ENCODE data around the gene HNRNPF.
A peak's percentile ranks its signal among the peaks of the same experiment; 100 is the strongest.
"Not testable (repeated sequence)": the region's sequence is repeated elsewhere in the genome, so short reads cannot be mapped to it uniquely, and the experiment has no call there.

The HNRNPF gene

GRCh38 chr10:43430926-43431663, 22.1 kb upstream of the HNRNPF start:
- H3K9me3 Mint-ChIP-seq: no peaks in the 10 kb centered on the region
- no peak for ATAC-seq
- peaks cover under 1% of the 10 kb centered on the region for H3K36me3 Mint-ChIP-seq
- H3K4me3 Mint-ChIP-seq: no peak overlapping the region
- H3K4me1 Mint-ChIP-seq: no peaks in the 10 kb centered on the region
- no peak for DNase-seq (ENCODE audit: low spot score in 2 of 2)
- H3K27ac Mint-ChIP-seq: no peak overlapping the region

GRCh38 chr10:43427166-43427825, 18.3 kb upstream of the HNRNPF start:
- DNase-seq (ENCODE audit: low spot score in 2 of 2): no peak
- no peak overlapping the region for H3K27ac Mint-ChIP-seq
- H3K4me3 Mint-ChIP-seq: no peak overlapping the region
- peak; percentile 46 for ATAC-seq
- no peaks in the 10 kb centered on the region for H3K9me3 Mint-ChIP-seq
- no peaks in the 10 kb centered on the region for H3K4me1 Mint-ChIP-seq
- no peaks in the 10 kb centered on the region for H3K36me3 Mint-ChIP-seq

GRCh38 chr10:43426476-43426875, 17.5 kb upstream of the HNRNPF start:
- H3K4me1 Mint-ChIP-seq; H3K36me3 Mint-ChIP-seq; ATAC-seq; DNase-seq (ENCODE audit: low spot score in 2 of 2); H3K4me3 Mint-ChIP-seq; H3K9me3 Mint-ChIP-seq; H3K27ac Mint-ChIP-seq: not testable (repeated sequence)

GRCh38 chr10:43424416-43424815, 15.4 kb upstream of the HNRNPF start:
- Mint-ChIP-seq H3K4me1 (peaks cover 19% of the 10 kb centered on the region), H3K36me3 (peaks cover 7% of the 10 kb centered on the region), H3K4me3 (no peak overlapping the region), H3K27ac (no peak overlapping the region), H3K9me3 (no peaks in the 10 kb centered on the region)
- ATAC-seq (no peak), DNase-seq (ENCODE audit: low spot score in 2 of 2) (no peak)

GRCh38 chr10:43421944-43422343, 13.0 kb upstream of the HNRNPF start:
- Mint-ChIP-seq H3K4me3 (peak overlapping the region; percentile 93), H3K4me1 (peaks cover 38% of the 10 kb centered on the region), H3K36me3 (peaks cover 14% of the 10 kb centered on the region), H3K27ac (peak overlapping the region; percentile 96)
- H3K9me3 Mint-ChIP-seq; ATAC-seq; DNase-seq (ENCODE audit: low spot score in 2 of 2): not testable (repeated sequence)

GRCh38 chr10:43421519-43421918, 12.5 kb upstream of the HNRNPF start:
- peak overlapping the region; percentile 96 for H3K27ac Mint-ChIP-seq
- DNase-seq (ENCODE audit: low spot score in 2 of 2) (no peak), ATAC-seq (no peak)
- H3K4me3 Mint-ChIP-seq: peak overlapping the region; percentile 93
- peaks cover 38% of the 10 kb centered on the region for H3K4me1 Mint-ChIP-seq
- H3K9me3 Mint-ChIP-seq: no peaks in the 10 kb centered on the region
- H3K36me3 Mint-ChIP-seq: peaks cover 14% of the 10 kb centered on the region

GRCh38 chr10:43421201-43421507, 12.2 kb upstream of the HNRNPF start:
- peak overlapping the region; percentile 96 for H3K27ac Mint-ChIP-seq
- peak overlapping the region; percentile 93 for H3K4me3 Mint-ChIP-seq
- peaks cover 14% of the 10 kb centered on the region for H3K36me3 Mint-ChIP-seq
- peaks cover 38% of the 10 kb centered on the region for H3K4me1 Mint-ChIP-seq
- ATAC-seq: no peak
- H3K9me3 Mint-ChIP-seq: no peaks in the 10 kb centered on the region
- DNase-seq (ENCODE audit: low spot score in 2 of 2): no peak

GRCh38 chr10:43420369-43421200, 11.6 kb upstream of the HNRNPF start:
- no peaks in the 10 kb centered on the region for H3K9me3 Mint-ChIP-seq
- H3K36me3 Mint-ChIP-seq: peaks cover 14% of the 10 kb centered on the region
- ATAC-seq (peak; percentile 92), DNase-seq (ENCODE audit: low spot score in 2 of 2) (peak; percentile 66 to 89)
- H3K4me3 Mint-ChIP-seq: peak overlapping the region; percentile 93
- H3K4me1 Mint-ChIP-seq: peaks cover 38% of the 10 kb centered on the region
- H3K27ac Mint-ChIP-seq: peak overlapping the region; percentile 96

- H3K36me3 Mint-ChIP-seq: peaks cover 14% of the 10 kb centered on the region
- peak overlapping the region; percentile 93 for H3K4me3 Mint-ChIP-seq
- no peaks in the 10 kb centered on the region for H3K9me3 Mint-ChIP-seq
- DNase-seq (ENCODE audit: low spot score in 2 of 2) (no peak), ATAC-seq (no peak)
- peaks cover 38% of the 10 kb centered on the region for H3K4me1 Mint-ChIP-seq
- peak overlapping the region; percentile 96 for H3K27ac Mint-ChIP-seq
Measured at GRCh38 chr10:43419997-43420368, 11.0 kb upstream of the HNRNPF start.

- Mint-ChIP-seq H3K9me3 (no peaks in the 10 kb centered on the region), H3K4me1 (peaks cover 38% of the 10 kb centered on the region), H3K27ac (peak overlapping the region; percentile 93), H3K4me3 (peak overlapping the region; percentile 56), H3K36me3 (peaks cover 14% of the 10 kb centered on the region)
- DNase-seq (ENCODE audit: low spot score in 2 of 2) (peak in 1 of 2 donors; percentile 80), ATAC-seq (peak; percentile 44)
Measured at GRCh38 chr10:43417950-43418768, 9.2 kb upstream of the HNRNPF start.

- peaks cover 9% of the 10 kb centered on the region for H3K36me3 Mint-ChIP-seq
- H3K4me1 Mint-ChIP-seq: peaks cover 32% of the 10 kb centered on the region
- peak overlapping the region; percentile 50 for H3K27ac Mint-ChIP-seq
- DNase-seq (ENCODE audit: low spot score in 2 of 2): no peak
- no peaks in the 10 kb centered on the region for H3K9me3 Mint-ChIP-seq
- no peak overlapping the region for H3K4me3 Mint-ChIP-seq
- no peak for ATAC-seq
Measured at GRCh38 chr10:43415544-43415943, 6.6 kb upstream of the HNRNPF start.

- DNase-seq (ENCODE audit: low spot score in 2 of 2) (no peak), ATAC-seq (no peak)
- Mint-ChIP-seq H3K4me1 (peaks cover 23% of the 10 kb centered on the region), H3K9me3 (no peaks in the 10 kb centered on the region), H3K36me3 (peaks cover 38% of the 10 kb centered on the region), H3K4me3 (no peak overlapping the region), H3K27ac (no peak overlapping the region)
Measured at GRCh38 chr10:43411536-43411935, 2.5 kb upstream of the HNRNPF start.

GRCh38 chr10:43410345-43410744, 1.4 kb upstream of the HNRNPF start:
- Mint-ChIP-seq H3K4me3 (peak overlapping the region; percentile 96), H3K27ac (peak overlapping the region; percentile 99), H3K4me1 (peaks cover 23% of the 10 kb centered on the region), H3K9me3 (no peaks in the 10 kb centered on the region), H3K36me3 (peaks cover 50% of the 10 kb centered on the region)
- ATAC-seq (no peak), DNase-seq (ENCODE audit: low spot score in 2 of 2) (no peak)

GRCh38 chr10:43409385-43410109, 561 bp upstream of the HNRNPF start:
- peak overlapping the region; percentile 99 for H3K27ac Mint-ChIP-seq
- H3K4me3 Mint-ChIP-seq: peak overlapping the region; percentile 96
- H3K36me3 Mint-ChIP-seq: peaks cover 58% of the 10 kb centered on the region
- H3K9me3 Mint-ChIP-seq: no peaks in the 10 kb centered on the region
- peak; percentile 31 for ATAC-seq
- peak; percentile 38 to 83 for DNase-seq (ENCODE audit: low spot score in 2 of 2)
- peaks cover 27% of the 10 kb centered on the region for H3K4me1 Mint-ChIP-seq
